Right cardiac atrium (tissue), 5 donors: ENCODE data around the gene C1orf105. TPM values are rescaled to one million over a fixed set of nuclear protein-coding genes. Genes with fewer than 3 reads are reported as not detected.
"Not testable (repeated sequence)": the region's sequence is repeated elsewhere in the genome, so short reads cannot be mapped to it uniquely, and the experiment has no call there.

Experiments used
- ATAC-seq, 2 donors: fragments of 200-7000 bp; cut with Tn5 transposase; one replicate each; pipeline versions ENCODE4 v1.8.0 to v1.9.1; 2020; ENCODE audit warnings: moderate library complexity in 2 of 2, mild to moderate bottlenecking in 1 of 2
- DNase-seq, 3 donors: peaks; one replicate each; pipeline ENCODE4 v3.0.0-alpha.2; 2020
- H3K27ac ChIP-seq: one replicate; pipeline ENCODE4 v1.5.1; 2013; ENCODE audit warnings: mild to moderate bottlenecking, low read length, control low read depth, moderate library complexity
- H3K27me3 ChIP-seq: one replicate; pipeline ENCODE4 v1.6.1; 2013; ENCODE audit not compliant: control insufficient read depth, insufficient read depth
- H3K4me1 ChIP-seq: one replicate; pipeline ENCODE4 v1.6.1; 2013; ENCODE audit warnings: low read length; ENCODE audit not compliant: control insufficient read depth, insufficient read depth
- H3K4me3 ChIP-seq: one replicate; pipeline ENCODE4 v1.5.1; 2013; ENCODE audit warnings: low read length, control low read depth
- H3K9me3 ChIP-seq: one replicate; pipeline ENCODE4 v1.6.1; 2013; ENCODE audit warnings: low read length; ENCODE audit not compliant: control insufficient read depth
- WGBS: extraction: QIAGEN DNeasy Blood & Tissue Kit; methylation state at CpG from one replicate; pipeline ENCODE4 v1.1.7; 2013; 5-methylcytosine and 5-hydroxymethylcytosine counted together
- intact Hi-C, 4 donors: fragments of 100-400 bp; cut with DNase I; formaldehyde crosslinking; loops; one replicate each; pipeline versions ENCODE4 v1.11.0 to v1.14.0; 2022 to 2023
- polyA plus RNA-seq: library from polyadenylated mRNA; stranded (reverse); fragments of 200-250 nt; gene quantifications from one replicate; pipeline ENCODE4 v1.2.3, GENCODE V29; 2013
- total RNA-seq, 4 donors: library from RNA; stranded (reverse); fragmentation: NEBNext Ultra II Directional; extraction: Animal tissue kit (Norgen Biotek cat#: 25700); gene quantifications; one replicate each; pipeline ENCODE4 v1.2.1, GENCODE V29; 2021
- donor health status: healthy with polysubstance abuse.
- donor health status: DM: no; HTN: yes; CAD: no.
- donor health status: DM: no; HTN: no; CAD: no.
- donor health status: DM: no; HTN: yes; CAD: no; lungs with severe emphysema.
- donor health status: DM: yes; HTN: yes; CAD: no.

The C1orf105 gene
- total and polyA plus RNA-seq, 5 donors, result 3.2 to 21.5 (median 12.7) TPM

DNA sequence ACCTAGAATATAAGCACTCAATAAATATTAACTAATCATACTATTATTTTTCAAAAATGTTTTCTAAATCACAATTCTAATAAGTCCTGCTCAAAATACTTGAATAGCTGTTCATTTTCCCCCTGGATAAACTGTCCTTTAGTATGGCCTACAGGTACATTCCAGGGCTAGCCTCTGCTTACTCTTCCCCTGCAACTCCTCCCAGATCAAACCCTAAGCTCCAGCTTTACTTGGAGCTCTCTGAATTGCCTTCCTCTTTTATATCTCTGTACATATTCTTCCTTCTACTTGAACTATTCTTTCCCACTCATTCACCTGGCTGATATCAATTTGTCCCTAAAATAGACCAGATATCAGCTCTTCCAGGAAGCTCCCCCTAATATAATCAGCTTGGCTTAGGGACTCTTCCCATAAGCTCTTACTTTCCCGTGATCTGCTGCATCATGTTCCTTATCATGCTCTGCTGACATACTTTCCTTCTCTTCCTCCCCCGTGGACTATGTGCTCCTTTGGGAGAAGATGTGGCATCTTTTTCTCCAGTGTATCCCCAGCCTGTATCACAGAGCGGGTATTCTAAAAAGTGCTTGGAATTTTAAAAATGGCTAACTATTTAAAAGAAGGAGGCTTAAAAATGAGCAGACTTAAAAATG, 66.4 kb downstream of the C1orf105 start:
- H3K27ac ChIP-seq, result no peak overlapping the region
- no peak for ATAC-seq
- peaks cover 2% of the 10 kb centered on the region for H3K4me1 ChIP-seq
- no peaks in the 10 kb centered on the region for H3K9me3 ChIP-seq
- whole genome bisulfite sequencing, result 29% methylated on average over 3 of the region's 3 CpGs
- no peaks in the 10 kb centered on the region for H3K27me3 ChIP-seq
- no peak for DNase-seq
- intact Hi-C loops, result no loop called here
- H3K4me3 ChIP-seq, result no peak overlapping the region

GRCh38 chr1:172487550-172487949, 67.1 kb downstream of the C1orf105 start:
- Histone ChIP-seq H3K27me3 (no peaks in the 10 kb centered on the region), H3K4me3 (no peak overlapping the region), H3K4me1 (peaks cover 2% of the 10 kb centered on the region), H3K27ac (no peak overlapping the region), H3K9me3 (no peaks in the 10 kb centered on the region)
- DNase-seq (no peak), ATAC-seq (no peak)
- WGBS, result 66% methylated on average over 4 of the region's 4 CpGs
- intact Hi-C loops, result no loop called here

- intact Hi-C loops, result no loop called here
- H3K4me1 ChIP-seq, result peaks cover 2% of the 10 kb centered on the region
- H3K27ac ChIP-seq, result no peak overlapping the region
- no peaks in the 10 kb centered on the region for H3K27me3 ChIP-seq
- no peak overlapping the region for H3K4me3 ChIP-seq
- 96% methylated on average over 3 of the region's 3 CpGs for WGBS
- no peaks in the 10 kb centered on the region for H3K9me3 ChIP-seq
- DNase-seq (no peak), ATAC-seq (no peak)
Measured at GRCh38 chr1:172488393-172488792, 67.9 kb downstream of the C1orf105 start.

DNA sequence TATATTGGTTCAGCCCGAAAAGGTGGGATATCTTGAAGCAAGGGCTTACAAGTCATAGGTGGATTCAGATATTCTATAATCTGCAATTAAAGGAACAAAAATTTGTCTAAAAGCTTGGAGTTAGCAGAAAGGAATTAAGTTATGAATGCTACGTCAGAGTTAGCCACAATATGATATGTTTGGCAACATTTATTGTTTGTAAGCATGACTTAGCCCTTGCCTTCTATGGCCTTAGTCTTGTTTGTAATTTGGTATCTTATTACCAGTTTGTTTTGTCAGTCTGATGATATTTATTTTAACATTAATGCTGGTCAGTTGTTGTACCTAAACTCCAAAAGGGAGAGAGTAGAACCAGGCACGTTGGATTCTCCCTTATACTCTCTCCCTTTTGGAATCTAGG, 69.4 kb downstream of the C1orf105 start:
- H3K27me3 ChIP-seq, result no peaks in the 10 kb centered on the region
- no peak overlapping the region for H3K27ac ChIP-seq
- peaks cover 2% of the 10 kb centered on the region for H3K4me1 ChIP-seq
- intact Hi-C loops, result no loop called here
- no peaks in the 10 kb centered on the region for H3K9me3 ChIP-seq
- ATAC-seq (no peak), DNase-seq (no peak)
- WGBS, result 84% methylated on average over 3 of the region's 3 CpGs
- H3K4me3 ChIP-seq, result no peak overlapping the region

GRCh38 chr1:172492421-172492820, 71.9 kb downstream of the C1orf105 start:
- Histone ChIP-seq H3K27ac (no peak overlapping the region), H3K27me3 (no peaks in the 10 kb centered on the region), H3K4me3 (no peak overlapping the region), H3K9me3 (no peaks in the 10 kb centered on the region), H3K4me1 (peaks cover 2% of the 10 kb centered on the region)
- ATAC-seq (no peak), DNase-seq (no peak)
- intact Hi-C loops, result no loop called here
- WGBS, result 72% methylated on average over 1 of the region's 1 CpG

- DNase-seq, result no peak
- no peak overlapping the region for H3K4me3 ChIP-seq
- intact Hi-C loops, result no loop called here
- ATAC-seq, result no peak
- H3K27ac ChIP-seq, result no peak overlapping the region
- 92% methylated on average over 2 of the region's 2 CpGs for WGBS
- no peaks in the 10 kb centered on the region for H3K9me3 ChIP-seq
- H3K27me3 ChIP-seq, result no peaks in the 10 kb centered on the region
- peaks cover 2% of the 10 kb centered on the region for H3K4me1 ChIP-seq
Measured at GRCh38 chr1:172494166-172494565, 73.7 kb downstream of the C1orf105 start.

GRCh38 chr1:172496127-172496526, 75.6 kb downstream of the C1orf105 start:
- H3K27ac ChIP-seq, ATAC-seq: not testable (repeated sequence)
- WGBS, result 80% methylated on average over 5 of the region's 5 CpGs

GRCh38 chr1:172496678-172497077, 76.2 kb downstream of the C1orf105 start:
- DNase-seq (no peak), ATAC-seq (no peak)
- H3K27me3 ChIP-seq, result no peaks in the 10 kb centered on the region
- WGBS, result 17% methylated on average over 1 of the region's 1 CpG
- intact Hi-C loops, result no loop called here
- no peak overlapping the region for H3K27ac ChIP-seq
- H3K4me1 ChIP-seq, result peaks cover 2% of the 10 kb centered on the region
- no peaks in the 10 kb centered on the region for H3K9me3 ChIP-seq
- H3K4me3 ChIP-seq, result no peak overlapping the region

More at GRCh38 chr1:172496127-172496526, 75.6 kb downstream of the C1orf105 start:
- DNase-seq, intact Hi-C loops, H3K4me1 ChIP-seq, H3K27me3 ChIP-seq, H3K9me3 ChIP-seq, H3K4me3 ChIP-seq: not testable (repeated sequence)

DNA sequence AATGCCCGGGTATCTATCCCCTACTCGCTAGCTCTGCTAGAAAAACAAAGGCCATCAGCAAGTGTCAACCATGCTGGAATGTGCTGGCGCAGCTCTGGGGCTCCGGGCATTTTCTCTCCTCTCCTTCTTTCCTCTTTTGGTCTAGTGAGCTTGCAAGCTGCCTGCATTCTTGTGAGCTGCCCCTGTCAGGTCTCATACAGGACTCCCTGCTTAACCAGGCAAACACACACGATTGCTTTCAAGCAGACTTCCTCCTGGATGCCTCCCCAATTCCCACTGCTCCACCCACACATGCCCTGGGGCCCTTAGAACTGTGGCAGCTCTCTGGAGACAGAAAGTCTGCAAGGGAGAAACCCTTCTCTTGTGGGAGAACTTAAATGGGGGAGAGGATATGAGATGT, 76.7 kb downstream of the C1orf105 start:
- ATAC-seq, result peak; percentile 38 to 48

DNA sequence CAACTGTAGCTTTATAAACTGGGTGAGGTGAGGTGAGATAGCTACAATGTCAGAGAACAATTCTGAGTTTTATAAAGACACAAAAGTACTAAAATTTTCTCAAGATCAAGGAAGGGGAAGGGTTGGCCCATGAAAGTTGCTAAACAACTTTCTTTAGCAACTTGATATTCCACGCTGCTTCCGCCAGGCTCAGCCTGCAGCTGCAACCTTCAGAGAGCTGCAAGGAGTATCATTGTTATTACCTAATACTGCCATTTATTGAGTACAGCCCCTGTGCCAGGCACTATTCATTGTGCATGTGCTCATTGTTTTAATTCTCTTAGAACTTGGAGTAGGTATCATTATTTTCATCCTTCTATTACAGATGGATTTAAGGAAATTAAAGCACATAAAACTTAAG, 78.4 kb downstream of the C1orf105 start:
- H3K4me3 ChIP-seq, result no peak overlapping the region
- no peaks in the 10 kb centered on the region for H3K9me3 ChIP-seq
- ATAC-seq (no peak), DNase-seq (no peak)
- H3K27me3 ChIP-seq, result no peaks in the 10 kb centered on the region
- H3K27ac ChIP-seq, result no peak overlapping the region
- intact Hi-C loops, result no loop called here
- H3K4me1 ChIP-seq, result peaks cover 2% of the 10 kb centered on the region
- WGBS, result 87% methylated on average over 2 of the region's 2 CpGs

More for the DNA sequence above, 76.7 kb downstream of the C1orf105 start:
- WGBS, result 22% methylated on average over 5 of the region's 5 CpGs
- intact Hi-C loops, result no loop called here
- H3K4me1 ChIP-seq, result peaks cover 2% of the 10 kb centered on the region
- H3K9me3 ChIP-seq, result no peaks in the 10 kb centered on the region
- H3K27ac ChIP-seq, result peak overlapping the region; percentile 54
- no peak overlapping the region for H3K4me3 ChIP-seq
- peak in 1 of 3 donors; percentile 50 for DNase-seq
- no peaks in the 10 kb centered on the region for H3K27me3 ChIP-seq

DNA sequence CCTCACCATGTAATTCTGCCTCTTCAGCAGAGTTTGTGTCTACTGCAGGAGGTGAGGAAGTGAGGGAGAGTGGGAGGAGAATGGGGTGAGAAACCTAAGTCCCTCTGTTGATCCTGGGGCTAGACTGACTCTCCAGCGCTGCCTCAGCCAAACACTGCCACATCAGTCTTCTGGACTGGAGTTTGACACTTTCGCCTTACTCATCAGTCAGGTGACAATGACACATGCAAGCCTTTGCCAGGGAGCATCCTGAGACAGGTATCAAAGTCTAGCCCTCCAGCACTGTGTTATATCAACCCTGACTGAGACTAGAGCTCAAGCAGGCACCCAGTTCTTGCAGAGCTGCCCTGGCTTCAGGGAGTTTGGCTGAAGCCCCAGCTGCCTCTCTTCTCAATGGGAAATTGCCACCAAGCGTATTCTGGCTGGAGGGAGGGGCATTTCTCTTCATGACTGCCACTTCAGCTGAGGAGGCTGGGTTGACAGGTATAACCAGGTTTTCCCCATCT, 79.2 kb downstream of the C1orf105 start:
- intact Hi-C loops, result no loop called here
- Histone ChIP-seq H3K27ac (no peak overlapping the region), H3K4me1 (peaks cover 2% of the 10 kb centered on the region), H3K9me3 (no peaks in the 10 kb centered on the region), H3K4me3 (no peak overlapping the region), H3K27me3 (no peaks in the 10 kb centered on the region)
- peak; percentile 17 to 54 for ATAC-seq
- WGBS, result 71% methylated on average over 3 of the region's 3 CpGs
- no peak for DNase-seq

DNA sequence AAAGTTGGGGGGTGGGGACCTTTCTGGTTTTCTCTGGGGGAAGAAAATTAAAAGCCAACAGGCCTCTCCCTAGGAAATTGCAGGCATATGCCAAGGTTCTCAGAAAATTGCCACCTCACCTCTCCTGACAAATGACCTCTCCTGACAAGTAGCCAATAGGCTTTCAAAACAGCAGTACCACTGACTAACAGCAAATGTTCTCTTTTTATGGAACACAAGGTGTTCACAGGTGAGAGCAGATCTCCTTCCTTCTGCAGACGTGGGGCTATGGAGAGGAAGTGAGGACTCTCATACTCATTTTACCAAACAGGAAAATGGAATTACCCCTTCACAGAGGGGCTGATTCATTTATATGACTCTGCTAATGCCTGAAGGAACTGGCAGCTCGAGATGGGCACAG, 79.7 kb downstream of the C1orf105 start:
- H3K27ac ChIP-seq, result no peak overlapping the region
- DNase-seq, result no peak
- no peaks in the 10 kb centered on the region for H3K27me3 ChIP-seq
- no peaks in the 10 kb centered on the region for H3K9me3 ChIP-seq
- intact Hi-C loops, result no loop called here
- WGBS, result 73% methylated on average over 2 of the region's 2 CpGs
- no peak overlapping the region for H3K4me3 ChIP-seq
- peaks cover 2% of the 10 kb centered on the region for H3K4me1 ChIP-seq
- ATAC-seq, result no peak
